SK-N-SH (cell line): ENCODE results near the gene CSRNP2.

Experiments
- CHD2 ChIP-seq: fragments of 150-350 bp; IDR thresholded peaks from 2 replicates; pipeline ENCODE4 v1.6.1; 2018; ENCODE audit warnings: low read length; ENCODE audit not compliant: partially characterized antibody
- ELF1 ChIP-seq: IDR thresholded peaks from 2 replicates; pipeline ENCODE4 v1.4.0; 2012
- EZH2phosphoT487 ChIP-seq: fragments of 200-600 bp; sonication (generic); IDR thresholded peaks from 2 replicates; pipeline ENCODE4 v1.6.1; 2017; ENCODE audit warnings: low read depth, mixed run types, mild to moderate bottlenecking, antibody characterized with exemption, moderate library complexity, borderline replicate concordance
- IRF3 ChIP-seq: fragments of 150-350 bp; IDR thresholded peaks from 2 replicates; pipeline ENCODE4 v1.6.1; 2016; ENCODE audit warnings: mild to moderate bottlenecking, low read depth, low read length
- NRF1 ChIP-seq: IDR thresholded peaks from 2 replicates; pipeline ENCODE4 v1.6.1; 2012; ENCODE audit warnings: low read depth, mild to moderate bottlenecking, low read length
- POLR2AphosphoS5 ChIP-seq: IDR thresholded peaks from 2 replicates; pipeline ENCODE4 v1.6.1; 2012; ENCODE audit warnings: low read depth, low read length
- RAD21 ChIP-seq: IDR thresholded peaks from 2 replicates; pipeline ENCODE4 v1.6.1; 2012; ENCODE audit warnings: mild to moderate bottlenecking, low read length
- RFX5 ChIP-seq: IDR thresholded peaks from 2 replicates; pipeline ENCODE4 v1.6.1; 2012; ENCODE audit warnings: mild to moderate bottlenecking, improper control_type of control experiment, low read length
- SIN3A ChIP-seq: IDR thresholded peaks from 2 replicates; pipeline ENCODE4 v1.6.1; 2012; ENCODE audit warnings: low read depth, mild to moderate bottlenecking, low read length, moderate library complexity, borderline replicate concordance
- TAF1 ChIP-seq: IDR thresholded peaks from 2 replicates; pipeline ENCODE4 v1.6.1; 2012; ENCODE audit warnings: low read depth, mild to moderate bottlenecking, low read length, moderate library complexity, borderline replicate concordance
- YY1 ChIP-seq: IDR thresholded peaks from 2 replicates; pipeline ENCODE4 v1.4.0; 2012; ENCODE audit warnings: low read depth, mild to moderate bottlenecking
- TF ChIP-seq, protein P1 (sequence below): IDR thresholded peaks from 2 replicates; pipeline ENCODE4 v1.4.0; 2012; ENCODE audit warnings: low read depth
- TF ChIP-seq, protein P2 (sequence below): fragments of 200-600 bp; sonication (generic); IDR thresholded peaks from 2 replicates; pipeline ENCODE4 v1.6.1; 2017; ENCODE audit warnings: antibody characterized with exemption, mild to moderate bottlenecking, moderate library complexity

GRCh38 chr12:51013441-51013840 is 70.0 kb downstream of the CSRNP2 start:
- no peak for TF ChIP-seq CHD2
- TF ChIP-seq YY1: no peak
- TF ChIP-seq, protein P1, sequence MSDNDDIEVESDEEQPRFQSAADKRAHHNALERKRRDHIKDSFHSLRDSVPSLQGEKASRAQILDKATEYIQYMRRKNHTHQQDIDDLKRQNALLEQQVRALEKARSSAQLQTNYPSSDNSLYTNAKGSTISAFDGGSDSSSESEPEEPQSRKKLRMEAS: no peak
- TF ChIP-seq, protein P2, sequence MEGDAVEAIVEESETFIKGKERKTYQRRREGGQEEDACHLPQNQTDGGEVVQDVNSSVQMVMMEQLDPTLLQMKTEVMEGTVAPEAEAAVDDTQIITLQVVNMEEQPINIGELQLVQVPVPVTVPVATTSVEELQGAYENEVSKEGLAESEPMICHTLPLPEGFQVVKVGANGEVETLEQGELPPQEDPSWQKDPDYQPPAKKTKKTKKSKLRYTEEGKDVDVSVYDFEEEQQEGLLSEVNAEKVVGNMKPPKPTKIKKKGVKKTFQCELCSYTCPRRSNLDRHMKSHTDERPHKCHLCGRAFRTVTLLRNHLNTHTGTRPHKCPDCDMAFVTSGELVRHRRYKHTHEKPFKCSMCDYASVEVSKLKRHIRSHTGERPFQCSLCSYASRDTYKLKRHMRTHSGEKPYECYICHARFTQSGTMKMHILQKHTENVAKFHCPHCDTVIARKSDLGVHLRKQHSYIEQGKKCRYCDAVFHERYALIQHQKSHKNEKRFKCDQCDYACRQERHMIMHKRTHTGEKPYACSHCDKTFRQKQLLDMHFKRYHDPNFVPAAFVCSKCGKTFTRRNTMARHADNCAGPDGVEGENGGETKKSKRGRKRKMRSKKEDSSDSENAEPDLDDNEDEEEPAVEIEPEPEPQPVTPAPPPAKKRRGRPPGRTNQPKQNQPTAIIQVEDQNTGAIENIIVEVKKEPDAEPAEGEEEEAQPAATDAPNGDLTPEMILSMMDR: no peak
- TF ChIP-seq POLR2AphosphoS5: no peak
- TF ChIP-seq RFX5: no peak
- no peak for TF ChIP-seq IRF3
- no peak for TF ChIP-seq EZH2phosphoT487
- TF ChIP-seq RAD21: no peak
- TF ChIP-seq TAF1: no peak
- no peak for TF ChIP-seq SIN3A
- TF ChIP-seq NRF1: no peak
- no peak for TF ChIP-seq ELF1
